Cardiac fibroblast (primary cell): ENCODE measurements around the gene RFX8.

ENCODE experiments used
- DNase-seq, 2 donors: peaks; one replicate each; pipeline versions ENCODE4 v3.0.0 to v3.0.0-alpha.2; 2010; ENCODE audit warnings: low read depth in 2 of 2
- H3K4me3 ChIP-seq, 2 donors: replicated peaks in 1 of 2; 1 replicate in 1 of 2; 2 replicates in 1 of 2; pipeline ENCODE4 v1.5.1; 2011; ENCODE audit warnings: low read depth in 2 of 2, low read length in 2 of 2, mild to moderate bottlenecking in 2 of 2, moderate library complexity in 1 of 2
- CTCF ChIP-seq: IDR thresholded peaks from one replicate; pipeline ENCODE4 v1.5.1; 2011; ENCODE audit warnings: low read depth, mild to moderate bottlenecking, low read length, inconsistent platforms

RFX8 gene

GRCh38 chr2:101375653-101376052, 99.3 kb downstream of the RFX8 start:
- no peak for DNase-seq
- H3K4me3 ChIP-seq = no peak overlapping the region
- TF ChIP-seq CTCF = no peak

- DNase-seq = no peak
- no peak overlapping the region for H3K4me3 ChIP-seq
- no peak for TF ChIP-seq CTCF
These were observed 99.9 kb downstream of the RFX8 start for GRCh38 chr2:101374821-101375561.

GRCh38 chr2:101372792-101373191, 102.1 kb downstream of the RFX8 start:
- DNase-seq = no peak
- no peak for TF ChIP-seq CTCF

DNA sequence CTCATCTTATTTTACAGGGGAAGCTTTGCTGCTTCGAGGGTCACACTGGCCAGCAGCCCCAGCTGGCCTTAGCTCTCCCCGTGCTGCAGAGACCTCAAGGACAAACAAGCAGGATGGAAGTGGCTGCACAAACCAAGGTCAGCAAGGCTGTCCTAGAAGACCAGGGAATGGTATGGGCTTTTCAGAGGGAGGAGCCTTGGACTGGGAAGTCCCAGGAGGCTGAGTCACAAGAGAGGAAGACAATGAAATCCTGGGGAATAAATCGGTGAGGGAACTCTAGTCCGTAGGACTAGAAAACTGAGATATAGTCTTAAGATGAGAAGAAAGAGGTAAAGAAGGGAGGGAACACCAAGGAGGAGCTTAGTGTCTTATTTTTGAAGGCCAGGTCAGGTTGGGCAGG, 103.3 kb downstream of the RFX8 start:
- peak in 1 of 2 donors; percentile 59 for DNase-seq
- no peak for TF ChIP-seq CTCF
- no peak overlapping the region for H3K4me3 ChIP-seq

More at GRCh38 chr2:101372792-101373191, 102.1 kb downstream of the RFX8 start:
- no peak overlapping the region for H3K4me3 ChIP-seq

DNA sequence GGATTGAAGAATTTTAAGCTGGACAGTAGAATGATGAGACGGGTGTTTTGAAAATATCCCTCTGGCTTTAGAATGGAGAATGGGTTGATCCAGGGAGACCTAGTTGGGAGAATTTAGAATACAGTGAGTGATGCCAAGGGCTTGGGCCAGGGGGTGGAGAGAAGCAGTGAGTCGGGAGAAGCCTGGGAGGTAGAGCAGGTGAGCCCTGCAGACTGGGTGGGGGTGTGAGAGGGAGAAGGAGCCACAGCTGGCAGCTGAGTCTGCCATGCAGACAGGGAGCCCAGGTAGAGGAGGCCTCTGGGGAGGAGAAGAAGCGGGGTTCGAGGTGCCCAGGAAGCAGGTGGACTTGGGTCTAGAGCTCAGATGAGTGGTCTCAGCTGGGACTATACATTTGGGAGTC, 105.8 kb downstream of the RFX8 start:
- no peak overlapping the region for H3K4me3 ChIP-seq
- DNase-seq = no peak
- no peak for TF ChIP-seq CTCF

GRCh38 chr2:101368376-101368775, 106.5 kb downstream of the RFX8 start:
- TF ChIP-seq CTCF = no peak
- no peak for DNase-seq
- no peak overlapping the region for H3K4me3 ChIP-seq

DNA sequence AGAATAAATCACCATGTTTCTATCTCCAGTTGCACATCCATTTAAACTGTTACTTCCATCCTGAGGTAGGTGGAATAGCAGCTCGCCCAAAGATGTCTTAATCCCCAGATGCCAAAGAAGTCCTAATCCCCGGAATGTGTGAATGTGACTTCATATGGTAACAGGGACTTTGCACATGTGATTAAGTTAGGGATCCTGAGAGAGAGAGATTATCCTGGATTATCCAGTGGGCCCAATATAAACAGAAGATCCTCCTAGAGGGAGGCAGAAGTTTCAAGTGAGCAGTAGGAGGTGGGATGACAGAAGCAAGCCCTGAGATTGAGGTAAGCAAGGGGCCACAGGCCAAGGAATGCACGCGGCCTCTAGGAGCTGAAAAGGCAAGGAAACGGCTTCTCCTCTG, 107.4 kb downstream of the RFX8 start:
- no peak overlapping the region for H3K4me3 ChIP-seq
- TF ChIP-seq CTCF = no peak
- DNase-seq = no peak
